NT2/D1 (cell line): ENCODE data around the gene CTBP2.

Experiments used
- SUZ12 ChIP-seq: IDR thresholded peaks from 2 replicates; pipeline ENCODE4 v1.6.1; 2011; ENCODE audit not compliant: insufficient read length, insufficient read depth; ENCODE audit errors: extremely low read depth
- YY1 ChIP-seq: IDR thresholded peaks from 2 replicates; pipeline ENCODE4 v1.6.1; 2011; ENCODE audit not compliant: insufficient read length, insufficient read depth

GRCh38 chr10:125103924-125104323, 56.4 kb downstream of the CTBP2 start:
- no peak for TF ChIP-seq YY1
- no peak for TF ChIP-seq SUZ12
